Skeletal muscle tissue (tissue), 4 donors: ENCODE results near the gene KRT23. TPM values are rescaled to one million over a fixed set of nuclear protein-coding genes. Genes with fewer than 3 reads are reported as not detected.

Source experiments
- H3K27ac ChIP-seq: one replicate; pipeline ENCODE4 v1.7.0; 2013; ENCODE audit warnings: mild to moderate bottlenecking, low read depth, low read length, inconsistent platforms
- H3K27me3 ChIP-seq, 3 donors: one replicate each; pipeline ENCODE4 v1.7.0; 2013; ENCODE audit warnings: low read length in 3 of 3; ENCODE audit not compliant: control insufficient read depth in 3 of 3, insufficient read depth in 3 of 3
- H3K36me3 ChIP-seq, 3 donors: one replicate each; pipeline ENCODE4 v1.7.0; 2013; ENCODE audit warnings: low read length in 3 of 3; ENCODE audit not compliant: control insufficient read depth in 3 of 3, insufficient read depth in 3 of 3
- H3K4me1 ChIP-seq, 3 donors: one replicate each; pipeline ENCODE4 v1.7.0; 2013; ENCODE audit warnings: low read length in 3 of 3, mild to moderate bottlenecking in 3 of 3; ENCODE audit not compliant: control insufficient read depth in 3 of 3, insufficient read depth in 3 of 3
- H3K4me3 ChIP-seq, 3 donors: one replicate each; pipeline ENCODE4 v1.7.0; 2013; ENCODE audit warnings: low read length in 3 of 3
- H3K9ac ChIP-seq, 3 donors: one replicate each; pipeline ENCODE4 v1.7.0; 2013; ENCODE audit warnings: low read length in 3 of 3, mild to moderate bottlenecking in 3 of 3, moderate library complexity in 2 of 3, low read depth in 1 of 3
- H3K9me3 ChIP-seq, 3 donors: one replicate each; pipeline ENCODE4 v1.7.0; 2013; ENCODE audit warnings: low read length in 3 of 3; ENCODE audit not compliant: control insufficient read depth in 3 of 3
- total RNA-seq: library from RNA; depleted of rRNA; stranded (reverse); fragments of >200 nt; gene quantifications from one replicate; pipeline ENCODE4 v1.2.3, GENCODE V29; 2014
- donor health status: Osteomylitis.

The KRT23 gene, protein sequence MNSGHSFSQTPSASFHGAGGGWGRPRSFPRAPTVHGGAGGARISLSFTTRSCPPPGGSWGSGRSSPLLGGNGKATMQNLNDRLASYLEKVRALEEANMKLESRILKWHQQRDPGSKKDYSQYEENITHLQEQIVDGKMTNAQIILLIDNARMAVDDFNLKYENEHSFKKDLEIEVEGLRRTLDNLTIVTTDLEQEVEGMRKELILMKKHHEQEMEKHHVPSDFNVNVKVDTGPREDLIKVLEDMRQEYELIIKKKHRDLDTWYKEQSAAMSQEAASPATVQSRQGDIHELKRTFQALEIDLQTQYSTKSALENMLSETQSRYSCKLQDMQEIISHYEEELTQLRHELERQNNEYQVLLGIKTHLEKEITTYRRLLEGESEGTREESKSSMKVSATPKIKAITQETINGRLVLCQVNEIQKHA
- total RNA-seq, result 0.52 TPM

GRCh38 chr17:40937384-40937819 lies at the start of gene KRT23:
KRT23 (minus strand) TSS chr17:40937646; CDS start chr17:40936603, 1,043 bp downstream.
- Histone ChIP-seq H3K4me3 (peak within 1 kb of the TSS in 2 of 3 donors; percentile 15 to 57), H3K9ac (peak within 1 kb of the TSS in 2 of 3 donors; percentile 28 to 41), H3K27me3 (no peaks in the 10 kb centered on the region)

DNA sequence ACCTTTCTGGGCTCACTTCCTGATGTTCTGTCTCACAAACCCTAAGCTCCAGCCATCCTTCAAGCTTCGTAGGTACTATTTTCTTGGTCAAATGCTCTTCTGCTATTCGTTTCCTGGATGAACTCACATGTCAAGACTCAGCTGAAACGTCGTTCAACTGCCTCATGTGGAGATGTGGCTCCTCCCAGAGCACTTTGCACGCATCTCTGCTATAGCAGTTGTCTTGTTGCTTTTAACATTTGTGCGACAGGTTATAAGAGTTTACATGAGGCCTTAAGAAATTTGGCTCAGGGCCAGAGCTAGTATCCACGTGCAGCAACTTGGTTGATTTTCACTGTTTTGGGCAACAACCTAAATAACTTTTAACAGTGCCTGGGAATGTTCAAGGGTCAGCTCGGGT lies 49.5 kb upstream of the KRT23 start:
- Histone ChIP-seq H3K9ac (no peak overlapping the region), H3K4me3 (no peak overlapping the region), H3K9me3 (no peaks in the 10 kb centered on the region), H3K27ac (no peak overlapping the region), H3K4me1 (no peaks in the 10 kb centered on the region), H3K27me3 (peaks cover 0 to 15% (median 12%) of the 10 kb centered on the region in 3 donors), H3K36me3 (no peaks in the 10 kb centered on the region)

More at GRCh38 chr17:40937384-40937819, at the start of gene KRT23:
- H3K4me1 ChIP-seq, result peaks cover 4 to 9% (median 7%) of the 10 kb centered on the region in 3 donors
- no peaks in the 10 kb centered on the region for H3K9me3 ChIP-seq
- H3K27ac ChIP-seq, result peak within 1 kb of the TSS; percentile 46
- H3K36me3 ChIP-seq, result no peaks in the 10 kb centered on the region

DNA sequence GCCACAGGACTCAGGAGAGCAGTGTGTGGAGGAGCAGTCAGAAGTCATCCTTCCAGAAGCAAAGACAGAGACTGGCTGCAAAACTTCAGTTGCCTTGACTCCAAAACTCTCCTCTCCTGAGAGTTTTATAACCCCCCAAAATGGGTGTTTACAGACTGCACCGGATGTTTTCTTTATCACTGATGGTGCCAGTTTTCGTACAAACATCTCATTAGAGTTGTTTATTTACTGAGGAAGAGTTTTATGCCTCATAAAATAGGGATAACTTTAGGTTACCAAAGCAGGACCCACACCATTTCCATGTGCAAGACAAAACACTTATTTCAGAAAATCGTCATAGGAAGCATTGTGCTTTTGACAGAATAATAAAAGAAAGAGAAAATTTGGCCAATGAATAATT lies 46.8 kb upstream of the KRT23 start, which contains the start of gene KRT40:
Gene KRT40 (minus strand): TSS at position 101 of the 400 bp plus-strand sequence. CDS start 53 bp downstream, at position 48.
- Histone ChIP-seq H3K27ac (no peak within 1 kb of the TSS), H3K4me1 (peaks cover 8 to 11% (median 11%) of the 10 kb centered on the region in 3 donors), H3K36me3 (no peaks in the 10 kb centered on the region), H3K9ac (no peak within 1 kb of the TSS), H3K9me3 (no peaks in the 10 kb centered on the region), H3K27me3 (peaks cover 0 to 15% (median 12%) of the 10 kb centered on the region in 3 donors), H3K4me3 (no peak within 1 kb of the TSS)

DNA sequence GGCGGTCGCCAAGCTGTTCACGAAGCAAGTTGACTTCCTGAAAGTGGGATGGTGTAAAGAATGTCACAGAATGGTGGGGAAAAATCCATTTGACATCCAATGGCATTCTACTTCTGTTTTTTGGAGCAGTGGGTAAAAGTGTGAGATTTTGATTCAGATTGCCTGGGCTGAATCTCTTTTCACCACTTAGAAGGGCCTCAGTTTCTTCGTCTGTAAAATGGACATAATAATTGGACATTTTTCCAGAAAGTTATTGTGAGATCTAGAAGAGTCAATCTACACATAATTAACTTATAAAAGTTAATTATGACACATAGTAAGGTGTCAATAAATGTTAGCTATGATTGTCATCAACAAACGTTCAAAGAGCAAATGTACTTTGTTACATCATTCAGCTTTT lies 43.7 kb upstream of the KRT23 start:
- Histone ChIP-seq H3K27ac (peak overlapping the region; percentile 25), H3K36me3 (no peaks in the 10 kb centered on the region)

GRCh38 chr17:40980596-40980995 lies 43.1 kb upstream of the KRT23 start:
- Histone ChIP-seq H3K27ac (peak overlapping the region; percentile 25), H3K27me3 (peaks cover 0 to 17% (median 12%) of the 10 kb centered on the region in 3 donors), H3K36me3 (no peaks in the 10 kb centered on the region), H3K4me1 (peaks cover 8 to 11% (median 11%) of the 10 kb centered on the region in 3 donors), H3K9me3 (no peaks in the 10 kb centered on the region), H3K9ac (peak overlapping the region in 1 of 3 donors; percentile 25), H3K4me3 (peak overlapping the region in 2 of 3 donors; percentile 6 to 22)

More for the DNA sequence above, 43.7 kb upstream of the KRT23 start:
- H3K4me1 ChIP-seq, result peaks cover 8 to 11% (median 11%) of the 10 kb centered on the region in 3 donors
- peaks cover 0 to 14% (median 10%) of the 10 kb centered on the region in 3 donors for H3K27me3 ChIP-seq
- H3K9me3 ChIP-seq, result no peaks in the 10 kb centered on the region
- H3K9ac ChIP-seq, result peak overlapping the region in 1 of 3 donors; percentile 25
- H3K4me3 ChIP-seq, result peak overlapping the region in 2 of 3 donors; percentile 6 to 41

DNA sequence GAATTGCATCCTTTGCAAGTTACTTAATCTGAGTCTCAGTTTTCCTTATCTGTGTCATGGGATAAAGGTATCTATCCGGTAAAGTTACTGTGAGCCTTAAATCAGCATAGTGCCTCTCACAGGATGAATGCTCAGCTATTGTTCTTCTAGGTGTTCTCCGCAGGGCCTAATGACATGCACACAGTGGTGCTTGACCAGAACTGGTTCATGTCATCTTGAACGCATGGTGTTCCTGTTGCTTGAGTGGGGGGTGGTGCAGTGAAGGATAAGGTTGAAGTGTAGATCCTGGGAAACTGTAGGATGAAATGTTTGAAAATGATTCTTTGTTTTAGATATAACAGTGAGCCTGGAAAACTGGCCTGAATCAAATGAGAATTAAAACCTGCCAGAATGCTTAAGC lies 42.7 kb upstream of the KRT23 start:
- no peak overlapping the region for H3K9ac ChIP-seq
- no peak overlapping the region for H3K27ac ChIP-seq
- no peak overlapping the region for H3K4me3 ChIP-seq

GRCh38 chr17:40978575-40979151 lies 41.2 kb upstream of the KRT23 start:
- H3K9ac ChIP-seq, result no peak overlapping the region
- no peaks in the 10 kb centered on the region for H3K36me3 ChIP-seq
- H3K27me3 ChIP-seq, result peaks cover 0 to 13% (median 6%) of the 10 kb centered on the region in 3 donors
- H3K4me3 ChIP-seq, result no peak overlapping the region
- peaks cover 8 to 11% (median 11%) of the 10 kb centered on the region in 3 donors for H3K4me1 ChIP-seq
- H3K27ac ChIP-seq, result no peak overlapping the region
- H3K9me3 ChIP-seq, result no peaks in the 10 kb centered on the region

More for the DNA sequence above, 42.7 kb upstream of the KRT23 start:
- peaks cover 0 to 17% (median 12%) of the 10 kb centered on the region in 3 donors for H3K27me3 ChIP-seq
- H3K9me3 ChIP-seq, result no peaks in the 10 kb centered on the region
- H3K36me3 ChIP-seq, result no peaks in the 10 kb centered on the region
- peaks cover 8 to 11% (median 11%) of the 10 kb centered on the region in 3 donors for H3K4me1 ChIP-seq

DNA sequence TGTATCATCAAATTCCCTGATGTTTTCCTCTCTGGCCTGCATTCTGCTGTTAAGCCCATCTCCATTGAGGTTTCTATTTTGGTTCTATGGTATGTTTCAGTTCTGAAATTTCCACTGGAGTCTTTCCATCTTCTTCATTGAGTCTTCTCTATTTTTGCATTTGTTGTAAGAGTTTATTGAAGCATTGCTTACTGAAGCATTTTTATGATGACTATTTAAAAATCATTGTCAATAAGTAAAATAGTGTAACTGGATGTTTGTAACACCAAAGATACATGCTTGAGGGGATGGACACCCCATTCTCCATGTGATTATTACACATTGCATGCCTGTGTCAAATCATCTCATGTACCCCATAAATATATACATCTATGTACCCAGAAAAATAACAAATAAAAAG lies 38.1 kb upstream of the KRT23 start:
- Histone ChIP-seq H3K9me3 (no peaks in the 10 kb centered on the region), H3K27ac (no peak overlapping the region), H3K4me1 (peaks cover 3 to 6% (median 5%) of the 10 kb centered on the region in 3 donors), H3K4me3 (no peak overlapping the region), H3K36me3 (no peaks in the 10 kb centered on the region), H3K9ac (no peak overlapping the region), H3K27me3 (peaks cover 0 to 8% (median 6%) of the 10 kb centered on the region in 3 donors)

DNA sequence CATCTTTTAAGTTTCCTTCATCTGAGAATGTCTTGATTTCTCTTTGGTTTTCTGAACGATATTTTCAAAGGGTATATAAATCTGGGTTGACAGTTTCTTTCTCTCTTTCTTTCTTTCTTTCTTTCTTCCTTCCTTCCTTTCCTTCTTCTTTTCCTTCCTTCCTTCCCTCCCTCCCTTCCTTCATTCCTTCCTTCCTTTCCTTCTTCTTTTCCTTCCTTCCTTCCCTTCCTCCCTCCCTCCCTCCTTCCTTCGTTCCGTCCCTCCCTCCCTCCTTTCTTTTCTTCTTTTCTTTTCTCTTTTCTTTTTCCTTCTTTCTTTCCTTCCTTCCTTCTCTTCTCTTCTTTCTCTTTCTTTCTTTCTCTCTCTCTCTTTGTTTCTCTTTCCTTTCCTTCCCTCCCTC lies 36.9 kb upstream of the KRT23 start:
- Histone ChIP-seq H3K27ac (no peak overlapping the region), H3K9me3 (no peaks in the 10 kb centered on the region), H3K27me3 (peaks cover 0 to 8% (median 6%) of the 10 kb centered on the region in 3 donors), H3K36me3 (no peaks in the 10 kb centered on the region), H3K4me3 (no peak overlapping the region), H3K4me1 (no peaks in the 10 kb centered on the region), H3K9ac (no peak overlapping the region)
